Ascending aorta (tissue), 2 donors: ENCODE measurements around the gene C10orf67. TPM values are rescaled to one million over a fixed set of nuclear protein-coding genes. Genes with fewer than 3 reads are reported as not detected.

Experiments
- DNase-seq, 2 donors: peaks; one replicate each; pipeline ENCODE4 v3.0.0-alpha.2; 2019; ENCODE audit warnings: low spot score in 2 of 2
- H3K27ac ChIP-seq, 2 donors: fragments of 200-600 bp; sonication (generic); one replicate each; pipeline ENCODE4 v1.5.1; 2016 to 2017; ENCODE audit warnings: mild to moderate bottlenecking in 1 of 2
- H3K27me3 ChIP-seq: fragments of 200-600 bp; sonication (generic); one replicate; pipeline ENCODE4 v1.5.1; 2017
- H3K36me3 ChIP-seq, 2 donors: fragments of 200-600 bp; sonication (generic); one replicate each; pipeline ENCODE4 v1.5.1; 2016
- H3K4me1 ChIP-seq, 2 donors: fragments of 200-600 bp; sonication (generic); one replicate each; pipeline ENCODE4 v1.5.1; 2016 to 2017; ENCODE audit warnings: mild to moderate bottlenecking in 1 of 2
- H3K4me3 ChIP-seq, 2 donors: fragments of 200-600 bp; sonication (generic); one replicate each; pipeline ENCODE4 v1.5.1; 2016 to 2017; ENCODE audit warnings: mild to moderate bottlenecking in 1 of 2
- H3K9me3 ChIP-seq, 2 donors: fragments of 200-600 bp; sonication (generic); one replicate each; pipeline ENCODE4 v1.5.1; 2016
- CTCF ChIP-seq, 3 experiments: fragments of 200-600 bp in 2 of 3; fragments of 450-650 bp in 1 of 3; sonication (generic) in 2 of 3; IDR thresholded peaks; one replicate each; pipeline ENCODE4 v1.5.1; 2016 to 2019; ENCODE audit warnings: antibody characterized with exemption in 3 of 3, mild to moderate bottlenecking in 1 of 3, moderate library complexity in 1 of 3
- intact Hi-C: fragments of 100-400 bp; cut with DNase I; formaldehyde crosslinking; loops from one replicate; pipeline ENCODE4 v1.15.1; 2023
- total RNA-seq: library from RNA; depleted of rRNA; stranded (reverse); fragments of >200 nt; gene quantifications from one replicate; pipeline ENCODE4 v1.1.0, GENCODE V29; 2016

The C10orf67 gene
- total RNA-seq, 1 donor from 2014 or later = not detected

GRCh38 chr10:23155169-23155568 lies 189.4 kb downstream of the C10orf67 start:
- H3K4me1 ChIP-seq = no peaks in the 10 kb centered on the region
- DNase-seq = no peak
- intact Hi-C loops = no loop called here

More at GRCh38 chr10:23155169-23155568, 189.4 kb downstream of the C10orf67 start:
- Histone ChIP-seq H3K9me3 (no peaks in the 10 kb centered on the region), H3K36me3 (no peaks in the 10 kb centered on the region), H3K27ac (no peak overlapping the region), H3K27me3 (no peaks in the 10 kb centered on the region), H3K4me3 (no peak overlapping the region)
- no peak for TF ChIP-seq CTCF (IDR thresholded peaks at IDR 0.05)

Other genes starting within 250 kb of the C10orf67 start
- 38.0 TPM for gene MSRB2, start 249.2 kb downstream of the C10orf67 start, total RNA-seq
- not detected for gene PTF1A, start 152.5 kb downstream of the C10orf67 start, total RNA-seq
- gene OTUD1, start 94.3 kb upstream of the C10orf67 start, total RNA-seq = 24.1 TPM